ENCODE results near the gene MAN2A1. TPM values are rescaled to one million over a fixed set of nuclear protein-coding genes. Genes with fewer than 3 reads are reported as not detected.

Gene MAN2A1
- total RNA-seq, 2 donors from 2014 or later, result 60.7 to 62.1 TPM

GRCh38 chr5:109819878-109820277, 130.2 kb downstream of the MAN2A1 start:
- H3K4me3 ChIP-seq (ENCODE audit: low read length), result no peak overlapping the region
- no peak overlapping the region for H3K27ac Mint-ChIP-seq
- H3K27ac ChIP-seq (ENCODE audit: low read depth, low read length), result no peak overlapping the region
- H3K4me1 Mint-ChIP-seq, result no peaks in the 10 kb centered on the region
- peaks cover 37% of the 10 kb centered on the region for H3K36me3 ChIP-seq (ENCODE audit: control insufficient read depth, insufficient read depth, low read length)
- H3K9me3 Mint-ChIP-seq, result no peaks in the 10 kb centered on the region
- H3K27me3 ChIP-seq (ENCODE audit: control insufficient read depth, insufficient read depth, low read length, poor library complexity, severe bottlenecking), result no peaks in the 10 kb centered on the region
- WGBS, 2 experiments (ENCODE audit: insufficient coverage in 1 of 2, insufficient read length in 1 of 2), result 50% methylated on average over 2 of the region's 2 CpGs; no CpG with 5 or more reads in 1 of the 2 experiments
- no peak overlapping the region for H3K4me3 Mint-ChIP-seq
- peaks cover 32% of the 10 kb centered on the region for H3K36me3 Mint-ChIP-seq (ENCODE audit: low read depth)
- no peak overlapping the region for H3K9ac ChIP-seq (ENCODE audit: extremely low read depth, low read length, poor library complexity, severe bottlenecking)
- TF ChIP-seq CTCF (conservative IDR thresholded peaks at IDR 0.05), result peak; percentile 58
- no peaks in the 10 kb centered on the region for H3K9me3 ChIP-seq (ENCODE audit: control insufficient read depth, low read length)
- H3K27me3 Mint-ChIP-seq (ENCODE audit: insufficient read depth), result no peaks in the 10 kb centered on the region
- DNase-seq, result no peak
- no peaks in the 10 kb centered on the region for H3K4me1 ChIP-seq (ENCODE audit: control insufficient read depth, insufficient read depth, low read length)

GRCh38 chr5:109823597-109823996, 133.9 kb downstream of the MAN2A1 start:
- Histone ChIP-seq H3K36me3 (ENCODE audit: control insufficient read depth, insufficient read depth, low read length) (peaks cover 54% of the 10 kb centered on the region), H3K27me3 (ENCODE audit: control insufficient read depth, insufficient read depth, low read length, poor library complexity, severe bottlenecking) (no peaks in the 10 kb centered on the region), H3K4me3 (ENCODE audit: low read length) (no peak overlapping the region), H3K9ac (ENCODE audit: extremely low read depth, low read length, poor library complexity, severe bottlenecking) (no peak overlapping the region), H3K27ac (ENCODE audit: low read depth, low read length) (no peak overlapping the region), H3K4me1 (ENCODE audit: control insufficient read depth, insufficient read depth, low read length) (peaks cover 3% of the 10 kb centered on the region), H3K9me3 (ENCODE audit: control insufficient read depth, low read length) (peaks cover 13% of the 10 kb centered on the region)
- peaks cover 6% of the 10 kb centered on the region for H3K4me1 Mint-ChIP-seq
- H3K4me3 Mint-ChIP-seq, result no peak overlapping the region
- TF ChIP-seq CTCF (conservative IDR thresholded peaks at IDR 0.05), result no peak
- no peak for DNase-seq
- H3K27me3 Mint-ChIP-seq (ENCODE audit: insufficient read depth), result no peaks in the 10 kb centered on the region
- H3K9me3 Mint-ChIP-seq, result no peaks in the 10 kb centered on the region
- peaks cover 49% of the 10 kb centered on the region for H3K36me3 Mint-ChIP-seq (ENCODE audit: low read depth)
- no peak overlapping the region for H3K27ac Mint-ChIP-seq
- 95 to 100% methylated on average over 3 to 4 of the region's 4 CpGs for WGBS, 2 experiments (ENCODE audit: insufficient coverage in 1 of 2, insufficient read length in 1 of 2)

- Histone ChIP-seq H3K4me1 (ENCODE audit: control insufficient read depth, insufficient read depth, low read length) (peaks cover 3% of the 10 kb centered on the region), H3K4me3 (ENCODE audit: low read length) (no peak overlapping the region), H3K27ac (ENCODE audit: low read depth, low read length) (no peak overlapping the region), H3K9ac (ENCODE audit: extremely low read depth, low read length, poor library complexity, severe bottlenecking) (no peak overlapping the region), H3K9me3 (ENCODE audit: control insufficient read depth, low read length) (peaks cover 21% of the 10 kb centered on the region), H3K36me3 (ENCODE audit: control insufficient read depth, insufficient read depth, low read length) (peaks cover 42% of the 10 kb centered on the region), H3K27me3 (ENCODE audit: control insufficient read depth, insufficient read depth, low read length, poor library complexity, severe bottlenecking) (no peaks in the 10 kb centered on the region)
- Mint-ChIP-seq H3K27ac (no peak overlapping the region), H3K27me3 (ENCODE audit: insufficient read depth) (no peaks in the 10 kb centered on the region), H3K4me1 (peaks cover 6% of the 10 kb centered on the region), H3K36me3 (ENCODE audit: low read depth) (peaks cover 53% of the 10 kb centered on the region), H3K4me3 (no peak overlapping the region), H3K9me3 (no peaks in the 10 kb centered on the region)
- 97% methylated on average over 1 of the region's 1 CpG; no CpG with 5 or more reads in 1 of the 2 experiments for WGBS, 2 experiments (ENCODE audit: insufficient coverage in 1 of 2, insufficient read length in 1 of 2)
- no peak for DNase-seq
- TF ChIP-seq CTCF (conservative IDR thresholded peaks at IDR 0.05), result no peak
Measured at GRCh38 chr5:109825450-109825849, 135.7 kb downstream of the MAN2A1 start.
